GM12873 (cell line): ENCODE results near the gene PPM1F.

Experiments used
- TF ChIP-seq, protein P1 (sequence below): IDR thresholded peaks from 2 replicates; pipeline ENCODE4 v1.5.1; 2012; ENCODE audit warnings: low read depth, mild to moderate bottlenecking, moderate library complexity, low read length, control low read depth; ENCODE audit not compliant: insufficient read depth; ENCODE audit errors: missing control alignments

Gene PPM1F

DNA sequence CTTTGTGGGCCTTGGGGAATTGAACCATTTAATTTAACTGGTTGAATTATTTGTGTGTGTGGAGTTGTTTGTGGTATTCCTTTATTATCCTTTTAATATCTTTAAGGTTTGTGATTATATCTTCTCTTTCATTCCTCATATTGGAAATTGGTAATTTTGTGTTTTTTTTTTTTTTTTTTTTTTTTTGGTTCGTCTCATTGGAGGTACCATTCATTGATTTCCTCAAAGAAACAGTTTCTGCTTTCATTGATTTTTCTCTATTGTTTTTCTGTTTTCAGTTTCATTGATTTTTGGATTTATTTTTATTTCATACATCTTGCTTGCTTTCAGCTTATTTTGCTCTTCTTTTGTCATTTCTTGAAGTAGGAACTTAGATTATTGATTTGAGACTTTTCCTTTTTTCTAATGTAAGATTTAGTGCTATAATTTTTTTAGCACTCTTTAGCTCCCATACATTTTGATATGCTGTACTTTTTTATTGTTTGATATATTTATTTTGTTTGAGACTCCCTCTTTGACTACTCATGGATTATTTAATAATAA, 54.2 kb downstream of the PPM1F start:
- TF ChIP-seq, protein P1, sequence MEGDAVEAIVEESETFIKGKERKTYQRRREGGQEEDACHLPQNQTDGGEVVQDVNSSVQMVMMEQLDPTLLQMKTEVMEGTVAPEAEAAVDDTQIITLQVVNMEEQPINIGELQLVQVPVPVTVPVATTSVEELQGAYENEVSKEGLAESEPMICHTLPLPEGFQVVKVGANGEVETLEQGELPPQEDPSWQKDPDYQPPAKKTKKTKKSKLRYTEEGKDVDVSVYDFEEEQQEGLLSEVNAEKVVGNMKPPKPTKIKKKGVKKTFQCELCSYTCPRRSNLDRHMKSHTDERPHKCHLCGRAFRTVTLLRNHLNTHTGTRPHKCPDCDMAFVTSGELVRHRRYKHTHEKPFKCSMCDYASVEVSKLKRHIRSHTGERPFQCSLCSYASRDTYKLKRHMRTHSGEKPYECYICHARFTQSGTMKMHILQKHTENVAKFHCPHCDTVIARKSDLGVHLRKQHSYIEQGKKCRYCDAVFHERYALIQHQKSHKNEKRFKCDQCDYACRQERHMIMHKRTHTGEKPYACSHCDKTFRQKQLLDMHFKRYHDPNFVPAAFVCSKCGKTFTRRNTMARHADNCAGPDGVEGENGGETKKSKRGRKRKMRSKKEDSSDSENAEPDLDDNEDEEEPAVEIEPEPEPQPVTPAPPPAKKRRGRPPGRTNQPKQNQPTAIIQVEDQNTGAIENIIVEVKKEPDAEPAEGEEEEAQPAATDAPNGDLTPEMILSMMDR: no peak

DNA sequence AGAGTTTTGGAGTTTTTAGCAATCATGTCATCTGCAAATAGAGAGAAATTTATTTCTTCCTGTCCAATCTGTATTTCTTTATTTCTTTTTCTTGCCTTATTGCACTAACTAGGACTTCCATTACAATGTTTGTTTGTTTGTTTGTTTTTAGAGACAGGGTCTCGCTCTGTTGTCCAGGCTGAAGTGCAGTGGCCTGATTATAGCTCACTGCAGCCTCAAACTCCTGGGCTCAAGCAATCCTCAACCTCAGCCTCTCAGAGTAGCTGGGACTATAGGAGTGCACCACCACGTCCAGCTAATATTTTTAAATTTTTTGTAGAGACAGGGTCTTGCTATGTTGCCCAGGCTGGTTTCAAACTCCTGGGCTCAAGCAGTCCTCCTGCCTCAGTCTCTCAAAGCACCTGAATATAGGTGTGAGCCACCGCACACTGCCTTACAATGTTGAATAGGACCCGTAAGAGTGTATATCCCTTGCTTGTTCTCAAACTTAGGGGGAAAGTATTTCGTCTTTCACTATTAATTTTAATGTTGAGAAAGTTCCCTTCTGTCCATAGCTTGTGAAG, 55.6 kb downstream of the PPM1F start:
- TF ChIP-seq, protein P1: no peak

DNA sequence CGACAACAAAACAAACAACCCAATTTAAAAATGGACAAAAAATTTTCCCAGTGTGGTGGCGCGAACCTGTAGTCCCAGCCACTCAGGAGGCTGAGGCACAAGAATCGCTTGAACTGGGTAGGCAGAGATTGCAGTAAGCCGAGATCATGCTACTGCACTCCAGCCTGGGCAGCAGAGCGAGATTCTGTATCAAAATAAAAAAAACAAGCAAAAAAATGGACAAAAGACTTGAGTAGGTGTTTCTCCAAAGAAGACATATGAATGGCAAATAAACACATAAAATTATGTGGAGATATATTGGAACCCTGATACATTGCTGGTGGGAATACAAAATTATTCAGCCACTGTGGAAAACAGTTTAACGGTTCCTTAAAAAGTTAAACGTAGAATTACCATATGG, 57.8 kb downstream of the PPM1F start:
- TF ChIP-seq, protein P1: no peak

DNA sequence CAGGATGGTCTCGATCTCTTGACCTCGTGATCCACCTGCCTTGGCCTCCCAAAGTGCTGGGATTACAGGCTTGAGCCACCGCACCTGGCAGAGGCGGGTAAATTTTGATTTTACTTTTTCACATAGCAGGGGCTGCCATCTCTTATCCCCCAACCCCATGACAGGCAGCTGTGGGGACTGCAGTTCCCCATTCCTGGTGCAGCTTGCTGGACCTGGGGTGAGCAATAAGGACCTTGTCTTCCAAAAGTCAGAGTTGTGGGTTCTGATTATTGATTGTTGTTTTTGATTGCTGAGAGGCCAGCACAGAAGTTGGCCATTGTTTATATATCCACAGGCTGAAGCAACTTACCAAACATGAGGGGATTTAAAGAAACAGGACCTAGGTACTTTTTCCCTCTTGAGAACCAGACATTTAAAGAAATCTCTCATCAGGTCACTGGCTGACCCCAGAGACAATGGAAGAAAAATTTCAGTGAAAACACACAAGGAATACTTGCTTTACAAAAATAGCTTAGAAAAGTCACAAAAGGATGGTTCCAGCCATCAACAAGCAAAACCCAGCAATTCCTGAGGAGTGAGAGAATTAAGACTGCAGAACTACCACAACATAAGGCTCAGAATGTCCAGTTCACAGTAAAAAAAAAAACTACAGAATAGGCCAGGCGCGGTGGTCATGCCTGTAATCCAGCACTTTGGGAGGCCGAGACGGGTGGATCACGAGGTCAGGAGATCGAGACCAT, 63.2 kb downstream of the PPM1F start:
- TF ChIP-seq, protein P1: no peak

DNA sequence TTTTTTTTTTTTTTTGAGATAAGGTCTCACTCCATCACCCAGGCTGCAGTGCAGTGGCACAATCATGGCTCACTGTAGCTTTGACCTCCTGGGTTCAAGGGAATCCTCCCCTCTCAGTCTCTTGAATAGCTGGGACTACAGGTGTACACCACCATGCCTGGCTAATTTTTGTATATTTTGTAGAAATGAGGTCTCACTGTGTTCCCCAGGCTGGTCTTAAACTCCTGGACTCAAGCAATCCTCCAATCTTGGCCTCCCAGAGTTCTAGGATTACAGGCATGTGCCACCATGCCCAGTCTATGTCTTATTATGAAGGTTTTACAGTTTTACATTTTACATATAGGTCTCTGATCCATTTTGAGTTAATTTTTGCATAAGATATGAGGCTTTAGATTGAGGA, 64.8 kb downstream of the PPM1F start:
- TF ChIP-seq, protein P1: no peak

DNA sequence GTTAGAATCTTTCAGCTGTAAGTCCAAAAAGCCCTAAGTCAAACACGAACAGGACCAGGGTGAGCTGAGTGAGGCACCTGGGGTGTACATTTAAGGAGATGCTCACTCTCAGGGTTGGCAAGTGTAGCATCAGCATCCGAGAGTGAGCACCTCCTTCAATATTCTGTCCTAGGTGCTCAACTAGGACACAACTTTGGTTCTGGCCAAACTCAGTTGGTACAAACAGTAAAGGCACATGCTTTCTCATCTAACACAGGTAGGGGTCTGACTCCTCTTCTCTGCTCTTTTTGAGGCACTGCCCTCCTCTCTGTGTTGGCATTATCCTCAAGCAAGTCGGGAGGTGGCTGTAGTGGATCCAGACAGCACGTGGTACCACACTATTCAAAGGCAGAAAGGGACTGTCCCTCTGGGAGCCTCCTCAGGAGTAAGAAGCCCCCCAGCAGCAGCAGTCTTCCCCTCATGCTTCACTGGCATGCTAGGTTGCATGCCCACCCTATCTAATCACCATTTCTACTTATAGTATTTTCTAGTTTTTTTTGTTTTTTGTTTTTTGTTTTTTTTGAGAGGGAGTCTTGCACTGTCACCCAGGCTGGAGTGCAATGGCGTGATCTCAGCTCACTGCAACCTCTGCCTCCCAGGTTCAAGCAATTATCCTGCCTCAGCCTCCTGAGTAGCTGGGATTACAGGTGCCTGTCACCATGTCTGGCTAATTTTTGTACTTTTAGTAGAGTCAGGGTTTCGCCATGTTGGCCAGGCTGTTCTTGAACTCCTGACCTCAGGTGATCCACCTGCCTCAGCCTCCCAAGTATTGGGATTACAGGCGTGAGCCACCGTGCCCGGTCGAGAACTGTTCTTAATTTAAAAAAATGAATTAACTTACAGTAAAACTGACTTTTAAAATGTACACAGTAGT, 70.6 kb downstream of the PPM1F start:
- TF ChIP-seq, protein P1: no peak
